Osteoblast (primary cell): ENCODE measurements around the gene FAM47E. TPM values are rescaled to one million over a fixed set of nuclear protein-coding genes. Genes with fewer than 3 reads are reported as not detected.

Experiments
- DNase-seq: peaks from one replicate; pipeline ENCODE4 v3.0.0; 2011; ENCODE audit warnings: low spot score, mixed read lengths; ENCODE audit not compliant: insufficient read length; ENCODE audit errors: missing footprints
- H2AFZ ChIP-seq: 2 replicates; pipeline ENCODE4 v1.6.0; 2011; ENCODE audit warnings: mild to moderate bottlenecking, low read length
- H3K27ac ChIP-seq: 2 replicates; pipeline ENCODE4 v1.5.1; 2011; ENCODE audit warnings: mild to moderate bottlenecking, low read depth, low read length, moderate library complexity
- H3K27me3 ChIP-seq: 2 replicates; pipeline ENCODE4 v1.6.0; 2012; ENCODE audit warnings: mild to moderate bottlenecking, control low read depth, inconsistent platforms, low read length, moderate library complexity; ENCODE audit not compliant: insufficient read depth
- H3K36me3 ChIP-seq: 2 replicates; pipeline ENCODE4 v1.5.1; 2011; ENCODE audit warnings: mild to moderate bottlenecking, low read length, control low read depth, moderate library complexity; ENCODE audit not compliant: insufficient read depth
- H3K4me1 ChIP-seq: 2 replicates; pipeline ENCODE4 v1.5.1; 2011; ENCODE audit warnings: mild to moderate bottlenecking, low read length, control low read depth, moderate library complexity; ENCODE audit not compliant: insufficient read depth
- H3K4me2 ChIP-seq: 2 replicates; pipeline ENCODE4 v1.6.0; 2011; ENCODE audit warnings: mild to moderate bottlenecking, low read length; ENCODE audit not compliant: insufficient read depth
- H3K4me3 ChIP-seq: fragments of 200-600 bp; sonication (generic); 3 replicates; pipeline ENCODE4 v1.5.1; 2012; ENCODE audit warnings: mild to moderate bottlenecking, low read length, inconsistent platforms; ENCODE audit not compliant: insufficient read depth
- H3K79me2 ChIP-seq: 2 replicates; pipeline ENCODE4 v1.6.0; 2012; ENCODE audit warnings: mild to moderate bottlenecking, low read length, control low read depth, inconsistent platforms; ENCODE audit not compliant: insufficient read depth
- H3K9me3 ChIP-seq: 2 replicates; pipeline ENCODE4 v1.5.1; 2011; ENCODE audit warnings: low read depth, low read length, control low read depth
- H4K20me1 ChIP-seq: 2 replicates; pipeline ENCODE4 v1.6.0; 2012; ENCODE audit warnings: mild to moderate bottlenecking, low read length, control low read depth; ENCODE audit not compliant: insufficient read depth
- CTCF ChIP-seq: IDR thresholded peaks from 2 replicates; pipeline ENCODE4 v1.5.1; 2011; ENCODE audit warnings: mild to moderate bottlenecking, low read depth, low read length, moderate library complexity; ENCODE audit errors: extremely low read depth
- total RNA-seq: library from RNA; depleted of rRNA; stranded (reverse); fragments of >200 nt; gene quantifications from 2 replicates; pipeline ENCODE4 v1.2.3, GENCODE V29; 2012

Gene FAM47E
- total RNA-seq, 1 donor: 0.36 TPM

GRCh38 chr4:76246852-76247251, 4.7 kb upstream of the FAM47E start:
- no peak for DNase-seq
- no peaks in the 10 kb centered on the region for H3K36me3 ChIP-seq
- peaks cover 63% of the 10 kb centered on the region for H3K27me3 ChIP-seq

GRCh38 chr4:76250962-76251361, 559 bp upstream of the FAM47E start:
- TF ChIP-seq CTCF: no peak

More at GRCh38 chr4:76246852-76247251, 4.7 kb upstream of the FAM47E start:
- Histone ChIP-seq H3K9me3 (no peaks in the 10 kb centered on the region), H4K20me1 (no peaks in the 10 kb centered on the region), H3K4me2 (no peak overlapping the region), H3K27ac (no peak overlapping the region), H3K4me1 (peaks cover 4% of the 10 kb centered on the region), H2AFZ (no peak overlapping the region), H3K79me2 (no peaks in the 10 kb centered on the region), H3K4me3 (no peak overlapping the region)
- TF ChIP-seq CTCF: no peak

GRCh38 chr4:76252271-76252653, 741 bp downstream of the FAM47E start:
- Histone ChIP-seq H3K4me3 (peak overlapping the region; percentile 72), H3K9me3 (no peaks in the 10 kb centered on the region), H2AFZ (no peak overlapping the region), H3K79me2 (no peaks in the 10 kb centered on the region), H3K4me1 (peaks cover 4% of the 10 kb centered on the region), H3K36me3 (no peaks in the 10 kb centered on the region), H3K27me3 (peaks cover 71% of the 10 kb centered on the region), H3K27ac (no peak overlapping the region), H3K4me2 (peak overlapping the region; percentile 95), H4K20me1 (no peaks in the 10 kb centered on the region)
- TF ChIP-seq CTCF: no peak
- DNase-seq: no peak

More at GRCh38 chr4:76250962-76251361, 559 bp upstream of the FAM47E start:
- Histone ChIP-seq H4K20me1 (no peaks in the 10 kb centered on the region), H3K27ac (no peak overlapping the region), H3K4me3 (peak overlapping the region; percentile 72), H3K36me3 (no peaks in the 10 kb centered on the region), H2AFZ (peak overlapping the region; percentile 93), H3K27me3 (peaks cover 82% of the 10 kb centered on the region), H3K79me2 (no peaks in the 10 kb centered on the region), H3K9me3 (no peaks in the 10 kb centered on the region), H3K4me2 (peak overlapping the region; percentile 95), H3K4me1 (peaks cover 4% of the 10 kb centered on the region)
- no peak for DNase-seq

GRCh38 chr4:76253511-76253910, 2.0 kb downstream of the FAM47E start:
- Histone ChIP-seq H3K36me3 (no peaks in the 10 kb centered on the region), H3K27me3 (peaks cover 70% of the 10 kb centered on the region), H3K4me1 (peaks cover 4% of the 10 kb centered on the region), H2AFZ (no peak overlapping the region), H3K4me2 (no peak overlapping the region), H3K4me3 (no peak overlapping the region), H3K27ac (no peak overlapping the region), H3K9me3 (no peaks in the 10 kb centered on the region), H4K20me1 (no peaks in the 10 kb centered on the region), H3K79me2 (no peaks in the 10 kb centered on the region)
- no peak for TF ChIP-seq CTCF
- DNase-seq: no peak
